Stimulated activated CD4-positive, alpha-beta T cell treated with anti-CD3 and anti-CD28 coated beads, TNF-alpha, amount 100 ng/mL, for 48 hours (primary cell): ENCODE measurements around the gene SLC66A2.
"Not testable (repeated sequence)": the region's sequence is repeated elsewhere in the genome, so short reads cannot be mapped to it uniquely, and the experiment has no call there.

ENCODE experiments used
- DNase-seq, 3 donors: peaks; one replicate each; pipeline ENCODE4 v3.0.0-alpha.2; 2020; ENCODE audit warnings: low read depth in 3 of 3

The SLC66A2 gene

GRCh38 chr18:79867666-79868065 is 83.8 kb downstream of the SLC66A2 start:
- no peak for DNase-seq

DNA sequence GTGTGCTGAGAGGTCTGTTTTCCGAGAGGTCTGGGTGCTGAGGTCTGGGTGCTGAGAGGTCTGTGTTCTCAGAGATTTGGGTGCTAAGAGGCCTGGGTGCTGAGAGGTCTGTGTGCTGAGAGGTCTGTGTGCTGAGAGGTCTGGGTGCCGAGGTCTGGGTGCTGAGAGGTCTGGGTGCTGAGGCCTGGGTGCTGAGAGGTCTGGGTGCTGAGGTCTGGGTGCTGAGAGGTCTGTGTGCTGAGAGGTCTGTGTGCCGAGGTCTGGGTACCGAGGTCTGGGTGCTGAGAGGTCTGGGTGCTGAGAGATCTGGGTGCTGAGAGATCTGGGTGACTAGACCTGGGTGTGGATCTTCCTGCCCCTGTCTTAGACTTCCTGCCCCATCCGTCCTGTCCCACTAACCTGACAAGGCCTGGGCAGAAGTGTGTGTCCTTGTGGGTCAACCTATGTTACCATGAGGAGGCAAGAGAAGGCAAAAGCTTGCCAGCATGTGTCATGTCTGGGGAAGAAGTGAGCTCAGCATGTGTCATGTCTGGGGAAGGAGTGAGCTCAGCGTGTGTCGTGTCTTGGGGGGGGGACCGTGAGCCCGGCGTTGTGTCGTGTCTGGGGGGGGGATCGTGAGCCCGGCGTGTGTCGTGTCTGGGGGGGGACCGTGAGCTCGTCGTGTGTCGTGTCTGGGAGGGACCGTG is 84.4 kb downstream of the SLC66A2 start:
- no peak for DNase-seq

- not testable (repeated sequence) for DNase-seq
Measured at GRCh38 chr18:79865951-79866350, 85.5 kb downstream of the SLC66A2 start.

GRCh38 chr18:79864955-79865354 is 86.5 kb downstream of the SLC66A2 start:
- not testable (repeated sequence) for DNase-seq

DNA sequence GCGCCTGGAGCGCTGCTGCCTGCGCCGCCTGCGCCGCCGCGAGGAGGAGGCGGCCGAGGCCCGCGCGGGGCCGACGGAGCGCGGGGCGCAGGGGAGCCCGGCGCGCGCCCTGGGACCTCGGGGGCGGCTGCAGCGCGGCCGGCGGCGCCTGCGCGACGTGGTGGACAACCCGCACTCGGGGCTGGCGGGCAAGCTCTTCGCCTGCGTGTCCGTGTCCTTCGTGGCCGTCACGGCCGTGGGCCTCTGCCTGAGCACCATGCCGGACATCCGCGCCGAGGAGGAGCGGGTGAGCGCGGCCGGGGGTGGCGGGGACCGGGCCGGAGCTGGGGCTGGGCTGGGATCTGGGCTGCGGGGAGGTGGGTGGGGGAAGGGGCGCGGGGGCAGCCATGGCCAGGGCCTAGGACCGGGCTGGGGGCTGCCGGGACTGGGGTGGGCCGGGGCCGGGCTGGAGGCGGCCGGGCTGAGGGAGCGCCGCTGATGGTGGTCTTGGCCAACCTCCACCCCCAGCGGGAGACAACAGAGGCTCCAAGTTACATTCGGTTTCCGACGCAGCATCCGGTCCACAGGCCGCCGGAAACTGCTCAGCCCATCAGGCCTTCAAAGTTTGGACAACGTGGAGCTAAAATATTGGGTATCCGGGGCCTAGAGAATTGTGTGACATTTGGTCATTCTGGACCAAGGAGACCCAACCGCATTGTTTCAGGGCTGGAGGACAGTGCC is 87.3 kb downstream of the SLC66A2 start:
- no peak for DNase-seq

DNA sequence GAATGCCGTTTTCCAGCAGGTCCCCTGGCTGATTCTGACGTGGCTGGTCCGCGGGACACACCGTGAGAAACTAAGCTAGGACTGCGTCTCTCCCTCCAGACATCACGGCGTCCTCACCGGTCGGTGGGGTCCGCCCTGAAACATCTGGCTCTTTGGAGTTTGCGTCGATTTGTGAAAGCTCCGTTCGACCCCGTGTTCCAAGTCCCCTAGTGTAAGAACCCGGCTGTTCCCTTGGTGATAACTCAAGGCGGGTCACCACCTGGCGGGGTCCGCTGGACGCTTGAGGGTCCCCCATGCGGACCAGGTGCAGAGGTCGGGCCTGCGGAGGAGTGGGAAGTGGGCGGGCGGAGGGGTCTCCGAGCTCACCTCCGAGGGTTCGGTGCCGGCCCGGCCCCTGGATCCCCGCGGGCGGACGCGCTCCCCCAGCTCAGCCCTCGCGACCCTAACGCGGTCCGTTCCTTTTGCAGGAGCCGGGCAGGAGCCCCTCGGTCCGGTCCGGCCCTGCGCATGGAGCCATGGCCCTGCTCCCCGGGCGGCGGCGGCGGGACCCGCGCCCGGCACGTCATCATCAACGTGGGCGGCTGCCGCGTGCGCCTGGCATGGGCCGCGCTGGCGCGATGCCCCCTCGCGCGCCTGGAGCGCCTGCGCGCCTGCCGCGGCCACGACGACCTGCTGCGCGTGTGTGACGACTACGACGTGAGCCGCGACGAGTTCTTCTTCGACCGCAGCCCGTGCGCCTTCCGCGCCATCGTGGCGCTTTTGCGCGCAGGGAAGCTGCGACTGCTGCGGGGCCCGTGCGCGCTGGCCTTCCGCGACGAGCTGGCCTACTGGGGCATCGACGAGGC is 88.1 kb downstream of the SLC66A2 start:
- no peak for DNase-seq

- DNase-seq: no peak
Measured at GRCh38 chr18:79862562-79862961, 88.9 kb downstream of the SLC66A2 start.

DNA sequence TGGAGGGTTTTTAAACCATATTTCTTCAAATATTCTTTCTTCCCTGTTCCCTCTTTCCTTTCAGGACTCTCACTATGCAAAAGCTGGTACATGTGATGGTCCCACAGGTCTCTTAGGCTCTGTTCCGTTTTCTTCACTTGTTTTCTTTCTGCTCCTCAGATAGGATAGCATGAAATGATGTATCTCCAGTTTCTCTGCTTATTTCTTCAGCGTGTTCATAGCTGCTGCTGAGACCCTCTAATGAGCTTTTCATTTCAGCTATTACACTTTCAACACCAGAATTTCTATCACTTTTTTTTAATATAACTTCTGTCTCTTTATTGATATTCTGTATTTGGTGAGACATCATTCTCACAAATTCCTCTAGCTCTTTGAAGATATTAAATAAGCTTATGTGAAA is 89.8 kb downstream of the SLC66A2 start:
- DNase-seq: no peak

DNA sequence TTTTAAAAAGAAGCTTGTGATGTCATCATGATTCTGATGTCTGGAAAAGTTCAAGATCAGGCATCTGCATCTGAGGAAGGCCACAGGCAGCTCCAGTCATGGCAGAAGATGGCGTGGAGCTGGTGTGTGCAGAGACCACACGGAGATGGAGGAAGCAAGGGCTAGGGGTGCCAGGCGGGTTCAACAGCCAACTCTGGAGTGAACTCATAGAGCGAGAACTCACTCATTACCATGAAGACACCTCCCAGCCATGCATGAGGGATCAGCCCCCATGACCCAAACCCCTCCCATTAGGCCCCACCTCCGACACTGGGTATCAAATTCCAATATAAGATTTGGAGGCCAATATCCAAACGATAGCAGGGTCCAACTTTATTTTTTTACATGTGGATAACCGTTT is 92.1 kb downstream of the SLC66A2 start:
- no peak for DNase-seq

- DNase-seq: no peak
Measured at GRCh38 chr18:79857082-79857671, 94.3 kb downstream of the SLC66A2 start.

- no peak for DNase-seq
Measured at GRCh38 chr18:79856119-79857007, 95.1 kb downstream of the SLC66A2 start.

DNA sequence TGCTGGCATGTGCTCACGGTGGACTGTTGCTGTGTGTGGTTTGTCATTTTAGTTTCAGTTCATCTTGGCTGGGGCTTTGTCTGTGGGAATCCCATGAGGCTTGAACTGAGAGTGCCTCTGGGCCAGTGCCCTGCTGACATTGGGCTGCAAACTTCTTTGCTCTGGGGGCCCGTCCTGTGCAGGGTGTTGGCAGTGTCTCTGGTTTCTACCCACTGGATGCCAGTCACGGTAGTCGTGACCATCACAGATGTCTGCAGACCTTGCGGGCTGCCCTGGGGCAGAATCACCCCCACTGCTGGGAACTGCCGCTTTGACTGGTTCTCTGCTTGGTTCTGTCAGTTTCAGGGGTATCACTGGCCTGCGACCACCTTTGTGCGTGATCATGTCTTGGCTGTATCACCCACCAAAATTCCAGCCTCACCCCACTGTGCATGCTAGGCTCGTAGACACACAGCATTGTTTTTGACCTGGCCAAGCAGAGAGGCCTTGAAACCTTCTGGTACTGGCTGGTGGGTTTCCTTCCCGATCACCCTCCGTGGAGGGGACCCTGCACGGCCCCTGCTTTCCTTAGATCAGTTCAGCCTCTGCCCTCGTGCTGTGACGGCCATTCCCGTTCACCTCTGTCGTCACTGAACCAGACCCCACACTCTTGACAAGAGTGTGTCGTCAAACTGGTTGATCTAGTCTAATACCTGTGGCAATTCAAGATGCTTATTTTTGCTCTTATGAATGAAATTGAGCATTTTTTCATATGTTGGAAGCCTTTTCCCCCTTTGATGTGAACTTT is 96.1 kb downstream of the SLC66A2 start:
- DNase-seq: no peak

- DNase-seq: no peak
Measured at GRCh38 chr18:79853993-79854364, 97.5 kb downstream of the SLC66A2 start.

DNA sequence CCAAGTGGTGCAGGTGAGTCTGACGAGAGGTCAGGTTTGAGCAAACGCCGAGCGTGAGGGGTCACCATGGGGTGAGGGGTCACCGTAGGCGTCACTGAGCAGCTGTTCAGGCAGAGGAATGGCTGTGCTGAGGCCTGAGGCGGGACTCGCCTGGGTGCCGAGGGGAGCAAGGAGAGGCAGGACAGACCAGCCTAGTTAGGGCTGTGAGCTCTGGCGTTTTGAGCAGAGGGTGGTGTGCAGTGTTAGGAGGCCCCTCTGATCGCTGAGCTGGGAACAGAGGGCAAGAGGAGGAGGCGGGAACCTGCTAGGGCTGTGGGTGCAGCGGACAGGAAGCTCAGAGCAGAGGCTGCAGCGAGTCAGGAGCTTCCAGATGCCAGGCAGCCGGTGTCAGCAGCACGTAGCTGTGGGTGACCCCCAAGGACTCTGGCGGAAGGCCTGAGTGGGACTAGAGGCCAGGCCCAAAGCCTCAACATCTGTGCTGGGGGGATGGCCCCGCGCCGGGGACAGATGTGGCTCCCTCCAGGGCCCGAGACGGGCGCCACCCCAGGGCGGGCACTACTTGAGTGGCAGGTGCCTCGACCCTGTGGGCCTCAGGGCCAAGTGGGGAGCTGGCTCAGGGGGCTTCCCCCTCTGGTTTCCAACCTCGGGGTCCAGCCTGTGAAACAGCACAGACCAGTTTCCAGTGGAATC is 98.0 kb downstream of the SLC66A2 start:
- DNase-seq: no peak

GRCh38 chr18:79852561-79853302 is 98.7 kb downstream of the SLC66A2 start:
- DNase-seq: no peak
